ENCODE measurements around the gene SCUBE2. TPM values are rescaled to one million over a fixed set of nuclear protein-coding genes. Genes with fewer than 3 reads are reported as not detected.

The SCUBE2 gene
- total and polyA plus RNA-seq, 2 of the 4 experiments (the other 2 are of a cell fraction), result 0.43 to 0.72 TPM

DNA sequence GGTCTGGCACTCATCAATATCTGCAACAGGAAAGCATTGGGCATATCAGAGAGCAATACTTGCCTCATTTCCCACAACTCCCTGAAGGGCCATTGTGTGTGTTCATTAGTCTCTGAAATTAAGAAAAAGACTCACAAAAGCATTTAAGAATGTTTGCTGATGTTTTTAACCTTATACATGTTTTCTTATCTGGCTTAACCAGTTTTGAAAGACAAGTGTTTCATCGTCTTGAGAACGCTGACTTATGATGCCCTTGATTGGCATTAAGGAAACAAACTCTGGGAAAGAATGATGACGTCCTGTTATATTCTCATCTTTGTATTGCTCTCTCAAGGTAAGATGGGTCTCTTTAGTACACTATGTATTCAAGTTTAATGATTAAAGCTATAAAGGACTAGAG lies 32.0 kb downstream of the SCUBE2 start:
- Histone ChIP-seq H3K4me3 (ENCODE audit: insufficient read depth, low read depth, low read length) (no peak overlapping the region), H3K9me3 (ENCODE audit: control insufficient read depth, insufficient read depth, low read length) (no peaks in the 10 kb centered on the region), H4K91ac (ENCODE audit: insufficient read depth, low read depth, low read length) (no peak overlapping the region), H4K5ac (ENCODE audit: low read depth, low read length) (no peak overlapping the region), H3K56ac (ENCODE audit: extremely low read depth, insufficient read depth, low read length) (no peak overlapping the region), H3K4me1 (ENCODE audit: control insufficient read depth, insufficient read depth, low read length) (no peaks in the 10 kb centered on the region), H3K14ac (replicated peaks; ENCODE audit: low read depth, low read length) (no peak overlapping the region), H4K20me1 (ENCODE audit: insufficient read depth, low read length) (no peaks in the 10 kb centered on the region), H3K9ac (ENCODE audit: low read depth, low read length) (no peak overlapping the region), H3K9me1 (ENCODE audit: insufficient read depth, low read length) (peaks cover 1% of the 10 kb centered on the region), H3K4ac (ENCODE audit: low read depth, low read length) (no peak overlapping the region), H2AK5ac (ENCODE audit: low read depth, low read length) (no peak overlapping the region), H2AK9ac (replicated peaks; ENCODE audit: low read depth, low read length, poor library complexity) (no peak overlapping the region), H3K27me3 (ENCODE audit: control insufficient read depth, insufficient read depth, low read length) (no peaks in the 10 kb centered on the region), H2AFZ (replicated peaks; ENCODE audit: low read length, poor library complexity) (no peak overlapping the region), H3K18ac (ENCODE audit: low read depth, low read length) (no peak overlapping the region), H2BK20ac (ENCODE audit: low read depth, low read length) (no peak overlapping the region), H3K36me3 (ENCODE audit: control insufficient read depth, insufficient read depth, low read length) (no peaks in the 10 kb centered on the region), H2BK5ac (ENCODE audit: low read depth, low read length, poor library complexity, severe bottlenecking) (no peak overlapping the region), H4K8ac (ENCODE audit: low read depth in 2 of 2, low read length in 2 of 2) (no peak overlapping the region), H3K23ac (ENCODE audit: low read depth, low read length) (no peak overlapping the region), H2BK120ac (ENCODE audit: low read depth, low read length) (no peak overlapping the region), H3K79me1 (ENCODE audit: low read depth in 1 of 2, low read length in 2 of 2) (no peaks in the 10 kb centered on the region), H3K4me2 (ENCODE audit: low read depth, low read length) (no peak overlapping the region), H2BK15ac (ENCODE audit: low read depth, low read length) (no peak overlapping the region), H3K27ac (ENCODE audit: insufficient read depth, low read length) (no peak overlapping the region)
- dilution Hi-C loops (cut with HindIII; ENCODE audit: low sequenced_read_pairs, unreplicated experiment), result no loop called here
- ATAC-seq (ENCODE audit: low read depth), result no peak
- BruUV-seq (replicated peaks), result no TSS peak
- ChIA-PET CTCF (no interaction called here), POLR2A (ENCODE audit: unreplicated experiment) (no interaction called here)
- intact Hi-C loops (cut with micrococcal nuclease), result no loop called here
- no peak for DNase-seq
- TF ChIP-seq, protein P1, sequence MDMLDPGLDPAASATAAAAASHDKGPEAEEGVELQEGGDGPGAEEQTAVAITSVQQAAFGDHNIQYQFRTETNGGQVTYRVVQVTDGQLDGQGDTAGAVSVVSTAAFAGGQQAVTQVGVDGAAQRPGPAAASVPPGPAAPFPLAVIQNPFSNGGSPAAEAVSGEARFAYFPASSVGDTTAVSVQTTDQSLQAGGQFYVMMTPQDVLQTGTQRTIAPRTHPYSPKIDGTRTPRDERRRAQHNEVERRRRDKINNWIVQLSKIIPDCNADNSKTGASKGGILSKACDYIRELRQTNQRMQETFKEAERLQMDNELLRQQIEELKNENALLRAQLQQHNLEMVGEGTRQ (IDR thresholded peaks at IDR 0.05; ENCODE audit: low read depth, low read length), result no peak
- TF ChIP-seq MXI1 (IDR thresholded peaks at IDR 0.05; ENCODE audit: borderline replicate concordance, low read depth, low read length) (no peak), ELK1 (IDR thresholded peaks at IDR 0.05; ENCODE audit: borderline replicate concordance, low read depth, low read length) (no peak), BHLHE40 (IDR thresholded peaks at IDR 0.05; ENCODE audit: low read depth, low read length) (no peak), POLR2A (IDR thresholded peaks at IDR 0.05; ENCODE audit: low read depth, low read length) (no peak), CTCF (conservative IDR thresholded peaks at IDR 0.05; ENCODE audit: low read depth, low read length) (no peak), RCOR1 (IDR thresholded peaks at IDR 0.05; ENCODE audit: insufficient replicate concordance, low read length) (no peak), RAD21 (IDR thresholded peaks at IDR 0.05; ENCODE audit: low read length) (no peak)
- WGBS, 2 experiments (ENCODE audit: extremely low coverage in 2 of 2, insufficient read length in 1 of 2), result no CpG with 5 or more reads among the region's 3 CpGs
- in situ Hi-C loops (cut with MboI; ENCODE audit: low sequenced_read_pairs), result no loop called here

Data from IMR-90 (cell line).